GM18507 (cell line): ENCODE data around the gene TOP2A.

Source experiments
- DNase-seq: peaks from one replicate; pipeline ENCODE4 v3.0.0; 2011; ENCODE audit warnings: low read depth; ENCODE audit not compliant: insufficient read length; ENCODE audit errors: extremely low spot score
- FAIRE-seq: peaks from 2 replicates; lab custom pipeline; 2011; peaks lifted over from hg19 to GRCh38; lab: Jason Lieb, UNC

Gene TOP2A, protein sequence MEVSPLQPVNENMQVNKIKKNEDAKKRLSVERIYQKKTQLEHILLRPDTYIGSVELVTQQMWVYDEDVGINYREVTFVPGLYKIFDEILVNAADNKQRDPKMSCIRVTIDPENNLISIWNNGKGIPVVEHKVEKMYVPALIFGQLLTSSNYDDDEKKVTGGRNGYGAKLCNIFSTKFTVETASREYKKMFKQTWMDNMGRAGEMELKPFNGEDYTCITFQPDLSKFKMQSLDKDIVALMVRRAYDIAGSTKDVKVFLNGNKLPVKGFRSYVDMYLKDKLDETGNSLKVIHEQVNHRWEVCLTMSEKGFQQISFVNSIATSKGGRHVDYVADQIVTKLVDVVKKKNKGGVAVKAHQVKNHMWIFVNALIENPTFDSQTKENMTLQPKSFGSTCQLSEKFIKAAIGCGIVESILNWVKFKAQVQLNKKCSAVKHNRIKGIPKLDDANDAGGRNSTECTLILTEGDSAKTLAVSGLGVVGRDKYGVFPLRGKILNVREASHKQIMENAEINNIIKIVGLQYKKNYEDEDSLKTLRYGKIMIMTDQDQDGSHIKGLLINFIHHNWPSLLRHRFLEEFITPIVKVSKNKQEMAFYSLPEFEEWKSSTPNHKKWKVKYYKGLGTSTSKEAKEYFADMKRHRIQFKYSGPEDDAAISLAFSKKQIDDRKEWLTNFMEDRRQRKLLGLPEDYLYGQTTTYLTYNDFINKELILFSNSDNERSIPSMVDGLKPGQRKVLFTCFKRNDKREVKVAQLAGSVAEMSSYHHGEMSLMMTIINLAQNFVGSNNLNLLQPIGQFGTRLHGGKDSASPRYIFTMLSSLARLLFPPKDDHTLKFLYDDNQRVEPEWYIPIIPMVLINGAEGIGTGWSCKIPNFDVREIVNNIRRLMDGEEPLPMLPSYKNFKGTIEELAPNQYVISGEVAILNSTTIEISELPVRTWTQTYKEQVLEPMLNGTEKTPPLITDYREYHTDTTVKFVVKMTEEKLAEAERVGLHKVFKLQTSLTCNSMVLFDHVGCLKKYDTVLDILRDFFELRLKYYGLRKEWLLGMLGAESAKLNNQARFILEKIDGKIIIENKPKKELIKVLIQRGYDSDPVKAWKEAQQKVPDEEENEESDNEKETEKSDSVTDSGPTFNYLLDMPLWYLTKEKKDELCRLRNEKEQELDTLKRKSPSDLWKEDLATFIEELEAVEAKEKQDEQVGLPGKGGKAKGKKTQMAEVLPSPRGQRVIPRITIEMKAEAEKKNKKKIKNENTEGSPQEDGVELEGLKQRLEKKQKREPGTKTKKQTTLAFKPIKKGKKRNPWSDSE (N-terminal part only)

DNA sequence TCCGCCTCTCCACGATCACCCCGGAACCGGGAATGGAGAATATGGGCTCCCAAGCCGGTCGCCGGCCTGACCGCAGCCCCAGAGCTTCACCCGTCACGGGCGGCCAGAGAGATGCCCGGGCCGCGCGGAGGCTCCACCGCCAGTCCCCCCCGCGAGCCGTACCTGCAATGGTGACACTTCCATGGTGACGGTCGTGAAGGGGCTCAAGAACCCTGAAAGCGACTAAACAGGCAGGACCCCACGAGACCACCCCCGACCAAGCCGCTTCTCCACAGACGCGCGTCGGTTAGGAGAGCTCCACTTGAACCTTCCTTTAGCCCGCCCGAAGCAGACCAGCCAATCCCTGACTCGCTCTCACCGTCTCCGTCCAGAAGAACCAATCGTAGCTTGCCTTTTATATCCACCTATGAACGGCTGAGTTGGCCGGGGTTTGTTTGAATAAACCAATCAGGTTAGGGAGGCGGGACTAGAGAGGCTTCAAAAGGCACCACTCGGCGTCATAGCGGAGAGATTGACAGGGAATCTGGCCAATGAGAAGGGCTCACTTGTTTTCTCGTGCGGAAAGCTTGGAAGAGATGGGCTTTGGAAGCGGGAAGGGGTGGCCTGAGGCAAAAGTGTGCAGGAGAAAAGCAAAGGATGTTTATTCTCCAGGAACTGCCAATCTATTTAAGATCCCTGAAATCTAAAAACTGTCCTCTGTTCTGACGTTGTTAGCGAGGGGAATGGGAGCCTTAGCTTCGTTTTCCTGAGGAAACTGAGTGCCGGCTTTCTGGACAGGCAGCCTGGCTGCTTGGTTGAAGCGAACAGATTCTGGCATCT lies at the start of gene TOP2A:
Gene TOP2A (minus strand): TSS at position 288 of the 819 bp plus-strand sequence. CDS start 105 bp downstream, at position 183.
- FAIRE-seq (peak; percentile 99), DNase-seq (peak; percentile 98)

DNA sequence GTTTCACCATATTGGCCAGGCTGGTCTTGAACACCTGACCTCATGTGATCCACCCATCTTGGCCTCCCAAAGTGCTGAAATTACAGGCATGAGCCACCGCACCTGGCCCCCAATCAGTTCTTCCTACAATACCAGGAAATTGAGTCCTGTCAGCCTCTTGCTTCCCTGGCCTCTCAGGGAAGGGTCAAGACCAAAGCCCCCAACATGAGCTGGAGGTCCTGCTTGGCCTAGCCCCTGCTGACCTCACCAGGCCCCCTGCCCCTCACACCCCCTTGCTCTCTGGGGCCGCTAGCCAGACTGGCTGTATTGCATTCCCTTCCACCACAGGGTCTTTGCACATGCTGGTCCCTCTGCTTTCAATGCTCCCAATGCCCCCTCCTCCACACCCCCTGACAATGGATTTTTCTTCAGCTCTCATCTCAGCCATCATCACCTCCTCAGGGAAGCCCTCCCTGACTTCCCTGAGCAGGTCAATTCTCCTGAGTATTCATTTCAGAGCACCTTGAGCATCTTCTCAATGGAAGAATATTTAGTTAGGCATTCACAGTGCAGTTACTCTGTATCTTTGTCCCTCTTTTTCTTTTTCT lies 49.7 kb upstream of the TOP2A start:
- DNase-seq, result no peak
- FAIRE-seq, result no peak

DNA sequence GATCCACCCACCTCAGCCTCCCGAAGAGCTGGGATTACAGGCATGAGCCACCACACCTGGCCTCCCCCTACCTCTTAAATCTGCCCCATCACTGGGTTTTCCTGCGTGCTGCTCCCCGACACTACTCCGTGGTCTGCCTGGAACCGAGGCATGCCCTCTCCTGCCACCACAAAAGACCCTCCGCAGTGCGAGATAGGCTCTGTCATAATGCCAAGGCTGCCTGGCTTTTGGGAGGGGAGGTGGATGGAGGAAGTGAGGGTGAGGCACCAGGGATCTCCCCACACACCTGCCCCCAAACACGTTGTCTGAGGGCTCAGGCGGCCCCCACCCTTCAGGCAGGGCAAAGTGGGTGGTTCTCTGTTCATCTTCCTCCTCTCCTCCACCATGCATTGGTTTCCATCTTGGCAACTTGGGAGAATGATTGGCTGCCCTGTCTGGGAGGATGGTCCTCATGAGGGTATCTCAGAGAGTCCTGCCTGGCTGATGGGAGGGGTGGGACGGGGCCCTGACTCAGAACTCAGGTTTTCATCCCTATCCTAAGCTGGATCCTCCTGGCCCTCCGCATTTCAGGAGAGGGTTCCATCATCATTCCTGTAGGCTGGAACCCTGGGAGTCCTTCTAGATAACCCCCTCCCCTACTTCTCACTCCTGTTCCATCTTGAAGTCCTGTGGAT lies 48.7 kb upstream of the TOP2A start:
- DNase-seq (no peak), FAIRE-seq (no peak)

DNA sequence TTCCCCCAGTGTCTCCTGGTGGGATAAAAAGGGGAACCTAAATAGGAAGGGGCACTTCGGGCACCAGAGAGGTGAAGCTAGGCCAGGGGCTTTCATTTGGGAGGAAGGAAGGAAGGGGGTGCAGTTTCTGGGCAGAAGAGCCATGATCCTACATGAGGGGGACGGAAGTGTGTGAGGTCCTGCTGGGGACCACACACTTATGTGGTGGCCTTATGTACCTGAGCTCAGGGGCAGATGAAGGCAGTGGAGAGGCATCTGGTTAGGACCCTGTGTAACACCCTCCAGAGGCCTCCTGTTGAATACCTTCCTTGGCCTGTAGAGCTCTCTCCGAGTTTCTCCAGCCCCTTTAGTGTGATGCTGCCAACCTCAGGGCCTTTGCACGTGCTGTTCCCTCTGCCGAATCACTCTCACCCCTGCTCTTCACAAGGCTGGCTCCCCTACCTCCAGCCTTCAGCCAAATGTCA lies 46.7 kb upstream of the TOP2A start:
- no peak for DNase-seq
- no peak for FAIRE-seq

DNA sequence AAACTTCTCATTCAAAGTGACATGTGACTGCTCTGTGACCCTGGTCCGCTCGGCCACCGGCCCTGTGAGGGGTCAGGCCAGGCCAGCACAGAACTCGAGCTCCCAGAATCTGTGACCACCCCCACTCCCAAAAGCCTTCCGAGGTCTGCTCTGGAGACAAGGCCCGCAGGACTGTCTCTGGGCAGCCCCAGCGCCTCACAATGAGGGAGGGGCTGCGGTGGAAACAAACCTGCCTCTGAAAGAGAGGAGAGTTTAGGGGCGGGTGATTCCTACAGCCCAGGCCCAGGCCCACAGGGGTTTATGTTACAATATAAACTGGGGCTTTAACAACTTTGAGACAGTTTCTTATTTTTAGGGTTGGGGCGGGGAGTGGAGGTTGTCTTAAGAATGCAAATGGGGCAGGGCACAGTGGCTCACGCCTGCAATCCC lies 45.4 kb upstream of the TOP2A start:
- no peak for FAIRE-seq
- no peak for DNase-seq

DNA sequence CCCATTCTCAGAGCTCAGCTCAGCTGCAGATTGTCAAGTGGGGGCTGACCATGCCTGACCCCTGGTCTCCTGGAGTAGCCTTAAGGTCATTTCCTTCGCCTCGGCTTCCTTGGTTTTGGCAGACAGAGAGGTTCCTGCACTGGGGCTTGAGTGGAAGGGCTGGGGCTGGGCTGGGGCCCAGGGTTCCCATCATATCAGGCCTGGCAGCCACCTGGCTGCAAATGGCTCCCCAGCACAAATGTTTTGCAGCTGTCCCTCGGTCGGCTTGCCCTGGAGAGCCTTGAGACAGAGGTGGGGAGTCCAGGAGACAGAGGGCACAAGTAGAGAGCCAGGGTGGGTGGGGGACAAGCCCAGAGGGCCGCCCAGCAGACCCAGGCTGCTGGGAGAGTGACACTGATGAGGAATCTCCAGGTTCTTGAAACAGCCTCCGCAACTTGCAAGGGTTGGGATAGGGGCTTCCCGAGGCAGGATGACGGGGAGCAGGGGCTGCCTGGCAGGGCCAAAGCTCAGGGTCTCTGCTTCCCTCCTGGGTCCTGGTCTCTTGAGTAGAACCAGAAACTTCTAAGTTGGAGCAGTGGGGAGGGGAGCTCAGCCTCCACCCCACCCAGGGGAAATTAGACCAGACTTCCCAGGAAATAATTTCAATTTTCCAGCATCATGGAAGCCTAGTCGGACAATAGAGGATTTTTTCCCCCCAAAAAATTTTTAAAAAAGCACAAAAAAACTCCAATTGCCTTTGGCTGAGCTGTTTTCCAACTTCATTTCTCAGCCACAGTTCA lies 44.8 kb upstream of the TOP2A start:
- FAIRE-seq, result no peak
- DNase-seq, result no peak

DNA sequence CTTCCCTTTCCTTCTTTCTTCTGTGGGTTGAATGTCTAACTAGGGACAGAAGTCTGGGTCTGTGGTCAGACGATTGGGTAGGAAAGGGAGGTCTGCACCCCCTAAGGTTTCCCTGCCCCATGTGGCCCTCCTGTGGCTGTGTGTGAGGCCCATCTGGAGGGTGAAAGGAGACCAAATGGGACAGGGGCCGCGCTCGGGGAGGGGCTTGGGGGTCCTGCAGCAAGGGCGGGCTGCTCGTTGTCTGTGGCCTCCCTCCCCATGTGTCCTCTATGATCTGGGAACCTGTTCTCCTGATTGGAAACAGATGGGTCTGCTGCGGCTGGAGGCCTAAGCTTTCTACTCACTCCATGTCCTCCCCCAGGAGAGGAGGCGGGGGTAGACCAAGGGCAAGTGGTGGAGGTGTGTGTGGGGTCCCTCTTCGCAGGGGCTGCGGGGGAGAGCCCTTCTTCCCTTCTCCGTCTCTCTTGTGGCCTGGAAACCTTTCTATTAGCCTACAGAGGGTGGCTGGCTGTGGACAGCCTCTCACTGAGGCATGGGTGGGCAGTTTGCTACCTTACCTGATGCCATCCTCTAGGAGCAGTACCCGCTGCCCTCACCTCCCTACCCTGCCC lies 44.1 kb upstream of the TOP2A start:
- DNase-seq (no peak), FAIRE-seq (no peak)

DNA sequence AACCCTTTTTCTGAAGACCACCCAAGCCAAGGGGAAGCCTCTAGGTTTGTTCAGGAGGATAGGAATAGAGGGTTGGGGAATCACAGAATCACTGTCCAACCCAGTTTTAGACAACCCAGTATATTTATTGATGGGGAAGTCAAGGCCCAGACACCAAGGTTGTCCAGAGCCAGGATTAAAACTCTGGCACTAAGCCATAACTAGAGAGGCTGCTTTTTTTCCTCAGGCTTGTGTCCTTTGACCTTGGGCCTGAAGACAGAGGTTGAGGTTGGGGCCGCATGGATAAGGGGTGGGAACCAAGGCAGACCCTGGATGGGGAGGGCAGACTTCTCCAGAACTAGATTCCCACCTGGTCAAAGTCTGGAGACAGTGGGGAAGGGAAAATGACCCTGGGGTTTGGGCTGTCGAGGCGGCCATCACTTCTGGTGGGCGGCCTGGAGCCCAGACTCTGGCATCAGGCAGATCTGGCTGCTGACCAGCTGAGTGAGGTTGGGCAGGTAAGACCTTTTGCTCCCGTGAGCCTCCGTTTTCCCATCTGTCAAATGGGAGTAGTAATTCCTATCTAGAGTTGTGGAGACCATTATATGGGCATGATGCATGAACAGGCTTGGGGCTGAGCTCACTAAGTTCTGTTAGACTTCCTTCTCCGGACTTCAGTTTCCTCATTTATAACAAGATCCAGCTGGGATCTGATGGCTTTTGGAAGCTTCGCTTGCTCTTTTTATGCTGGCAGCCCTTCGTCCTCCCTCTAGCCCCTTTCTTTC lies 43.5 kb upstream of the TOP2A start:
- FAIRE-seq, result no peak
- no peak for DNase-seq

DNA sequence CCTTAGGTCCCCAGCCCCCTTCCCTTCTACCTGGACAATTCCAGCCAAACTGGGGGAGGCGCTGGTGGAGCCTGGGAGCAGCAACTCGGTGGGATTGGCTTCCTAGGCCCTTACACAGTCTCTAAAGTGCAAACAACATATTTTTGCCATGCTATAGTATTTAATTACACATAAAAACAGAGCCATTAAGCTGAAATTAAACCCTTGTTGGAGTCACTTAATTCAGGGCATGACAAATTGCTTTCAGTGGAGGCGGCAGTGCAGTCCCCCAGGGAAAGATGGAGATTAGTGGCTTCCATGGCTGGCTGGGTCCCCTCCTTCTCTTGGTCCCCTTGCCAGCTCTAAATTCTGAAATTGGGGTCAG lies 42.9 kb upstream of the TOP2A start:
- FAIRE-seq (no peak), DNase-seq (no peak)

DNA sequence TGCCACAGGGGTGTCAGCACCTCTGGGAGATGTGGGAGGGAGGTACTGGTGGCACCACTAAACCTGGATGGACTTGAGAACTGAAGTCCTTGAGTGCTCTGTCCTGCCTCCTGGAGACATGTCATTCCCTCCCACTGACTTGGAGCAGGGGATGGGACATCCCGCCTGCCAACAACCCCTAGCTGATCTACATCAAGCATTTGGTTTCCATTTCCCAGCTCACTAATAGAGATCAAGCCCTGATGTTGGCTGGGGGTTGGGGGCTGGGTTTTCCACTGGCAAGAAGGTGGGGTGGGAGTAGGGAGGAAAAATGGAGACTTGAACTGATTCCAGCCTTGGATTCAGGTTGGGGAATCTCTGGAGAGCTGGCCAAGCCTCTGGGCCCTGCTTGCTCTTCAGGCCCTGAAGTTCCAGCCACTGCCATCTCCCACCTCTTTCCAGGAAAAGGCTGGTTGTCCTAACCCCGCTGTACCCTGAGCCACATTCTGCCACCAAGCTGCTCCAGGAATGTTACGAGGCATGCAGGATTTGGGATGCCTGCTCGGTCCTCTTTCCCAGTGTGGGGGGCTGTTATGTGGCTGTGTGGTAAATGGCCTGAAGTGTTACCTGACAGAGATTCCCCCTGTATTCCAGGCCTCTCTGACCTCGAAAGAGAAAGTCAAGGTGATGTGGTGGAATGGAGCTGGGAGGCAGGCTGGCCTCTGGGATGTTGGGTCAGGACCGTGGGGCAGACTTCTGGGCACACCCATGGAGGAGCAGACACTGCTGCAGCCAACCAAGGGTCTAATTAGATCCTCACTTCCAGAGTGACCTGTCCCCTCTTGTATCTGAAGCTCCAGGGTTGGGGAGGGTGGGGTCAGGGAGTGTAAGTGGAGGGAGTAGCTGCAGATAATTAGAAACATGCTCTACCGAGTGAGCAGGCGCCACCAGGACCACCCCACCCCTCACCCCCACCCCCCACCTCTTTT lies 42.2 kb upstream of the TOP2A start:
- DNase-seq (no peak), FAIRE-seq (no peak)

DNA sequence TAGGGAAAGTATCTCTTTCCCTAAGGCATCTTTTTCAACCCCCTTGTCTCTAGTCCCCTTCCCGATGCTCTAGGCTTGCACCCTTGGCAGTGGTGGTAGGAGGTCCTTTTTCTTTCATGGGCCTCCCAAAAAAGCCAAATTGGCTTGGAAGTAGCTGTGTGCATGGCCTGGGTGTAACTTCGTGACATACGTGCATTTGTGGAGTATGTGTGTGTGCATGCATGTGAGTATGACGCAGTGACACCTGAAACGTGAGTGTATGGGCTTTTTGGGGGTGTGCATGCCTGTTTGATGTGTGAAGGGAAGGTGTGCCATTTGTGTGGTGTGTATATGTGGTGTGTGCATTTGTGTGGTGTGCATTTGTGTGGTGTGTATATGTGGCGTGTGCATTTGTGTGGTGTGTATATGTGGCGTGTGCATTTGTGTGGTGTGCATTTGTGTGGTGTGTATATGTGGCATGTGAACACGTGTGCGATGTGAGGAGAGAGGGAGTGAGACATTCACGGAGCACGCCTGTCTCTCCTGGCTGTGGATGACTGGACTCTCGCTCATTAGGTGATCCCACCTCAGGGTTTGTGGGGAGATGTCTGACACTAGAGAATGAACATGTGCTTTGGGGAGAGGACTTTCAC lies 41.3 kb upstream of the TOP2A start:
- FAIRE-seq (no peak), DNase-seq (no peak)

DNA sequence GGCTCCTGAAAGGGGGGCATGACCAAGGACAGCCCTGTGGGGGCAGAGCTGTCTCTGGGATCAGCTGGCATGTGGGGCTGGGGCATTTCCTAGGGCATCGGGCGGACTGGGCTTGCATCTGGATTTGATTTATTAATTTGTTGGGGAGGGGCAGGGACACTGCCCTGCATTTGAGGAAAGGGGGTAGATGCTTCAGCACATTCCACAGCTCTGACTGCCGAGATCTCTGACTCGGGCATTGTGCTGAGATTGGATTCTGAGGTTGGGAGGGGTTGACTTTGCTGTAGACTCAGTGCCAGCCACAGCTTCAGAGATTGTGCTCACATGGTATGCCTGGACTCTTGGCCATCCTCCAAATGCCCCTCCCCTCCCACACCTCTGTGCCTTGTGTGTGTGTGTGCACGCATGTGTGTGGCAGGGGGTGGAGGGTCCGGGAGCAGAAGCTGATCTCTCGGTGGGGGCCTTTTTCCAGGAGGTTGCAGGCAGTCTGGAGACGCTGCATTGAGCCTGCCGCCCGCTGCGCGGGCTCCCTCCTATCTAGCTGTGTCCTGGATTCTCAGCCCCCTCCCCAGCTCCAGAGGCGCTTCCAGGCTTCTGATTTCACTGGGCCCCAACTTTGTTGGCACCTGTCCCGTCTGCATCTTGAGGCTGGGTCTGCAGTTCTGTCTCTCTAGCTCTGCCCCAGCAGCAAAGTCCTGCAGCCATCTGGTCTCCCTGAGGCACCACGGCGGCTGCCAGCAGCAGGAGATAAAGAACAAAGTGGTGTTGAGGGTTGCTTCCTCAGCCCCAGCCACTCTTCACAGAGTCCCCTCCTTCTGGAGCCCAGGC lies 40.5 kb upstream of the TOP2A start:
- FAIRE-seq (no peak), DNase-seq (no peak)

DNA sequence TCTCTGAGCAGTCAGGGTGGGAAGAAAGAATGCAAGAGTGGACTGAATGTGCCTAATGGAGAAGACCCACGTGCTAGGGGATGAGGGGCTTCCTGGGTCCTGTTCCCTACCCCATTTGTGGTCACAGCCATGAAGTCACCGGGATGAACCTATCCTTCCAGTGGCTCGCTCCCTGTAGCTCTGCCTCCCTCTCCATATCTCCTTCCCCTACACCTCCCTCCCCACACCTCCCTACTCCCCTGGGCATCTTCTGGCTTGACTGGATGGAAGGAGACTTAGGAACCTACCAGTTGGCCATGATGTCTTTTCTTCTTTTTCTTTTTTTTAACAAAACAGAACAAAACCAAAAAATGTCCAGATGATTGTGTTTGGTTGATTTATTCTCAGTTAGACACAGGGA lies 39.7 kb upstream of the TOP2A start:
- FAIRE-seq (no peak), DNase-seq (no peak)

DNA sequence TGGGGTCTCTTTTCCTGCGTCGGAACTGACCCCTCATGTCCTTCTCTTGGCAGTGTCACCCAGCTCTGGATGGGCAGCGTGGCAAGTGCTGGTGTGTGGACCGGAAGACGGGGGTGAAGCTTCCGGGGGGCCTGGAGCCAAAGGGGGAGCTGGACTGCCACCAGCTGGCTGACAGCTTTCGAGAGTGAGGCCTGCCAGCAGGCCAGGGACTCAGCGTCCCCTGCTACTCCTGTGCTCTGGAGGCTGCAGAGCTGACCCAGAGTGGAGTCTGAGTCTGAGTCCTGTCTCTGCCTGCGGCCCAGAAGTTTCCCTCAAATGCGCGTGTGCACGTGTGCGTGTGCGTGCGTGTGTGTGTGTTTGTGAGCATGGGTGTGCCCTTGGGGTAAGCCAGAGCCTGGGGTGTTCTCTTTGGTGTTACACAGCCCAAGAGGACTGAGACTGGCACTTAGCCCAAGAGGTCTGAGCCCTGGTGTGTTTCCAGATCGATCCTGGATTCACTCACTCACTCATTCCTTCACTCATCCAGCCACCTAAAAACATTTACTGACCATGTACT lies 38.8 kb upstream of the TOP2A start:
- DNase-seq, result no peak
- FAIRE-seq, result no peak
